ENCODE results near the gene PMP22.

DNA sequence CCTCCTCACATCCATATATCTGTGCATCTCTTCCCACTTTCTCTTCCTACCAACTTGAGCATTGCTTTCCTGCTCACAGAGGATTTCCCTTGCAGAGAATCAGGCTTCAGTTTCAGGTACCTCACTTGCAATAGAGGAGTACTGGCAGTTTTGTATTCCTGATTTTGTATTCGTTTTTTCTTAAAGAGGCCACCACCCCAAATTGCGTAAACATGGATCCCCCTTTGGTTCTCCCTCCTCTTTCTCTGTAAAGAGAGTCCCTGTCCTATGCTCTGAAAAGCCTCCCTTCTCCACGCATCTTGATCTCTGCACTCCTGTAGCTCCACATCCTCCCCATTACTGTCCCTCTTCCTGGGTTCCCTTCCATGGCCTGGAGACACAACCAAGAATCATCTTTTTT lies 44.1 kb upstream of the PMP22 start:
- TF ChIP-seq, protein P1, sequence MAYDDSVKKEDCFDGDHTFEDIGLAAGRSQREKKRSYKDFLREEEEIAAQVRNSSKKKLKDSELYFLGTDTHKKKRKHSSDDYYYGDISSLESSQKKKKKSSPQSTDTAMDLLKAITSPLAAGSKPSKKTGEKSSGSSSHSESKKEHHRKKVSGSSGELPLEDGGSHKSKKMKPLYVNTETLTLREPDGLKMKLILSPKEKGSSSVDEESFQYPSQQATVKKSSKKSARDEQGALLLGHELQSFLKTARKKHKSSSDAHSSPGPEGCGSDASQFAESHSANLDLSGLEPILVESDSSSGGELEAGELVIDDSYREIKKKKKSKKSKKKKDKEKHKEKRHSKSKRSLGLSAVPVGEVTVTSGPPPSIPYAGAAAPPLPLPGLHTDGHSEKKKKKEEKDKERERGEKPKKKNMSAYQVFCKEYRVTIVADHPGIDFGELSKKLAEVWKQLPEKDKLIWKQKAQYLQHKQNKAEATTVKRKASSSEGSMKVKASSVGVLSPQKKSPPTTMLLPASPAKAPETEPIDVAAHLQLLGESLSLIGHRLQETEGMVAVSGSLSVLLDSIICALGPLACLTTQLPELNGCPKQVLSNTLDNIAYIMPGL (CRISPR knock-in tag; IDR thresholded peaks at IDR 0.05; ENCODE audit: borderline replicate concordance in 1 of 2, low read depth in 1 of 2), result no peak
- TF ChIP-seq, protein P2, sequence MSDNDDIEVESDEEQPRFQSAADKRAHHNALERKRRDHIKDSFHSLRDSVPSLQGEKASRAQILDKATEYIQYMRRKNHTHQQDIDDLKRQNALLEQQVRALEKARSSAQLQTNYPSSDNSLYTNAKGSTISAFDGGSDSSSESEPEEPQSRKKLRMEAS (IDR thresholded peaks at IDR 0.05), result no peak
- TF ChIP-seq, protein P3, sequence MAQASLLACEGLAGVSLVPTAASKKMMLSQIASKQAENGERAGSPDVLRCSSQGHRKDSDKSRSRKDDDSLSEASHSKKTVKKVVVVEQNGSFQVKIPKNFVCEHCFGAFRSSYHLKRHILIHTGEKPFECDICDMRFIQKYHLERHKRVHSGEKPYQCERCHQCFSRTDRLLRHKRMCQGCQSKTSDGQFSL (CRISPR knock-in tag; IDR thresholded peaks at IDR 0.05), result no peak
- TF ChIP-seq, protein P4, sequence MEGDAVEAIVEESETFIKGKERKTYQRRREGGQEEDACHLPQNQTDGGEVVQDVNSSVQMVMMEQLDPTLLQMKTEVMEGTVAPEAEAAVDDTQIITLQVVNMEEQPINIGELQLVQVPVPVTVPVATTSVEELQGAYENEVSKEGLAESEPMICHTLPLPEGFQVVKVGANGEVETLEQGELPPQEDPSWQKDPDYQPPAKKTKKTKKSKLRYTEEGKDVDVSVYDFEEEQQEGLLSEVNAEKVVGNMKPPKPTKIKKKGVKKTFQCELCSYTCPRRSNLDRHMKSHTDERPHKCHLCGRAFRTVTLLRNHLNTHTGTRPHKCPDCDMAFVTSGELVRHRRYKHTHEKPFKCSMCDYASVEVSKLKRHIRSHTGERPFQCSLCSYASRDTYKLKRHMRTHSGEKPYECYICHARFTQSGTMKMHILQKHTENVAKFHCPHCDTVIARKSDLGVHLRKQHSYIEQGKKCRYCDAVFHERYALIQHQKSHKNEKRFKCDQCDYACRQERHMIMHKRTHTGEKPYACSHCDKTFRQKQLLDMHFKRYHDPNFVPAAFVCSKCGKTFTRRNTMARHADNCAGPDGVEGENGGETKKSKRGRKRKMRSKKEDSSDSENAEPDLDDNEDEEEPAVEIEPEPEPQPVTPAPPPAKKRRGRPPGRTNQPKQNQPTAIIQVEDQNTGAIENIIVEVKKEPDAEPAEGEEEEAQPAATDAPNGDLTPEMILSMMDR (CRISPR knock-in tag; IDR thresholded peaks at IDR 0.05), result no peak
- TF ChIP-seq CREB1 (IDR thresholded peaks at IDR 0.05) (no peak), CREB1 (CRISPR knock-in tag; IDR thresholded peaks at IDR 0.05) (no peak)
- TF ChIP-seq, protein P5, sequence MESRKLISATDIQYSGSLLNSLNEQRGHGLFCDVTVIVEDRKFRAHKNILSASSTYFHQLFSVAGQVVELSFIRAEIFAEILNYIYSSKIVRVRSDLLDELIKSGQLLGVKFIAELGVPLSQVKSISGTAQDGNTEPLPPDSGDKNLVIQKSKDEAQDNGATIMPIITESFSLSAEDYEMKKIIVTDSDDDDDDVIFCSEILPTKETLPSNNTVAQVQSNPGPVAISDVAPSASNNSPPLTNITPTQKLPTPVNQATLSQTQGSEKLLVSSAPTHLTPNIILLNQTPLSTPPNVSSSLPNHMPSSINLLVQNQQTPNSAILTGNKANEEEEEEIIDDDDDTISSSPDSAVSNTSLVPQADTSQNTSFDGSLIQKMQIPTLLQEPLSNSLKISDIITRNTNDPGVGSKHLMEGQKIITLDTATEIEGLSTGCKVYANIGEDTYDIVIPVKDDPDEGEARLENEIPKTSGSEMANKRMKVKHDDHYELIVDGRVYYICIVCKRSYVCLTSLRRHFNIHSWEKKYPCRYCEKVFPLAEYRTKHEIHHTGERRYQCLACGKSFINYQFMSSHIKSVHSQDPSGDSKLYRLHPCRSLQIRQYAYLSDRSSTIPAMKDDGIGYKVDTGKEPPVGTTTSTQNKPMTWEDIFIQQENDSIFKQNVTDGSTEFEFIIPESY (CRISPR knock-in tag; IDR thresholded peaks at IDR 0.05), result no peak

Data from HepG2 (cell line).